ENCODE data around the gene SLC38A4.

GRCh38 chr12:46832130-46832704 is 6.4 kb upstream of the SLC38A4 start:
- TF ChIP-seq EP300 (IDR thresholded peaks at IDR 0.05) (no peak), CTCF (IDR thresholded peaks at IDR 0.05) (no peak), POLR2A (IDR thresholded peaks at IDR 0.05) (no peak), POLR2AphosphoS5 (IDR thresholded peaks at IDR 0.05) (no peak)
